SK-N-SH treated with all-trans-retinoic acid at 6 μM for 48 hours (cell line): ENCODE measurements around the gene VWA5A.

ENCODE experiments used
- ATAC-seq: fragments of 200-7000 bp; cut with Tn5 transposase; 3 replicates; pipeline ENCODE4 v1.9.1; 2020; ENCODE audit warnings: mild to moderate bottlenecking, moderate library complexity
- ARNTL ChIP-seq: fragments of 450-650 bp; formaldehyde crosslinking; IDR thresholded peaks from 2 replicates; pipeline ENCODE4 v1.5.0; 2020; ENCODE audit warnings: low read depth, mild to moderate bottlenecking, moderate library complexity, borderline replicate concordance
- BACH2 ChIP-seq: fragments of 250-450 bp; sonication (Bioruptor Pico); IDR thresholded peaks from 2 replicates; pipeline ENCODE4 v1.9.0; 2021; ENCODE audit warnings: mild to moderate bottlenecking, borderline replicate concordance
- CSDC2 ChIP-seq: fragments of 250-450 bp; sonication (Bioruptor Pico); IDR thresholded peaks from 2 replicates; pipeline ENCODE4 v1.5.0; 2020; ENCODE audit warnings: mild to moderate bottlenecking, moderate library complexity
- CSRNP3 ChIP-seq: fragments of 250-450 bp; sonication (Bioruptor Pico); IDR thresholded peaks from 2 replicates; pipeline ENCODE4 v1.5.1; 2021; ENCODE audit warnings: mild to moderate bottlenecking, moderate library complexity
- ESRRG ChIP-seq: fragments of 250-450 bp; sonication (Bioruptor Pico); IDR thresholded peaks from 2 replicates; pipeline ENCODE4 v1.6.1; 2021; ENCODE audit warnings: mild to moderate bottlenecking
- GLIS3 ChIP-seq: fragments of 250-450 bp; sonication (Bioruptor Pico); IDR thresholded peaks from 2 replicates; pipeline ENCODE4 v1.5.0; 2020; ENCODE audit warnings: mild to moderate bottlenecking, moderate library complexity
- ISL1 ChIP-seq: fragments of 250-450 bp; sonication (Bioruptor Pico); IDR thresholded peaks from 2 replicates; pipeline ENCODE4 v2.1.2; 2022; ENCODE audit warnings: mild to moderate bottlenecking, moderate library complexity
- OSR1 ChIP-seq: fragments of 250-450 bp; sonication (Bioruptor Pico); IDR thresholded peaks from 2 replicates; pipeline ENCODE4 v1.8.0; 2022; ENCODE audit warnings: moderate library complexity, mild to moderate bottlenecking, inconsistent platforms
- POU6F1 ChIP-seq: fragments of 250-450 bp; sonication (Bioruptor Pico); IDR thresholded peaks from 2 replicates; pipeline ENCODE4 v1.8.0; 2021; ENCODE audit warnings: low read depth, mild to moderate bottlenecking, moderate library complexity, borderline replicate concordance
- PPARA ChIP-seq: fragments of 250-450 bp; sonication (Bioruptor Pico); IDR thresholded peaks from 2 replicates; pipeline ENCODE4 v1.5.0; 2020; ENCODE audit warnings: mild to moderate bottlenecking, borderline replicate concordance
- RARB ChIP-seq: fragments of 250-450 bp; sonication (Bioruptor Pico); IDR thresholded peaks from 2 replicates; pipeline ENCODE4 v1.8.0; 2021; ENCODE audit warnings: mild to moderate bottlenecking, moderate library complexity
- SNAI2 ChIP-seq: fragments of 250-450 bp; sonication (Bioruptor Pico); IDR thresholded peaks from 2 replicates; pipeline ENCODE4 v1.5.0; 2020; ENCODE audit warnings: mild to moderate bottlenecking, moderate library complexity
- TOX ChIP-seq: fragments of 250-450 bp; sonication (Bioruptor Pico); IDR thresholded peaks from 2 replicates; pipeline ENCODE4 v1.8.0; 2021; ENCODE audit warnings: mild to moderate bottlenecking, moderate library complexity, borderline replicate concordance
- ZC3H10 ChIP-seq: fragments of 250-450 bp; sonication (Bioruptor Pico); IDR thresholded peaks from 2 replicates; pipeline ENCODE4 v1.5.1; 2021; ENCODE audit warnings: mild to moderate bottlenecking, moderate library complexity
- ZFP30 ChIP-seq: fragments of 450-650 bp; formaldehyde crosslinking; IDR thresholded peaks from 2 replicates; pipeline ENCODE4 v1.5.0; 2022; ENCODE audit warnings: mild to moderate bottlenecking, moderate library complexity
- ZNF565 ChIP-seq: fragments of 450-650 bp; formaldehyde crosslinking; conservative IDR thresholded peaks from 2 replicates; pipeline ENCODE4 v1.5.0; 2020; ENCODE audit warnings: low read depth, mild to moderate bottlenecking, moderate library complexity
- ZNF70 ChIP-seq: fragments of 450-650 bp; formaldehyde crosslinking; IDR thresholded peaks from 2 replicates; pipeline ENCODE4 v1.5.0; 2020; ENCODE audit warnings: mild to moderate bottlenecking, moderate library complexity
- ZNF8 ChIP-seq: fragments of 450-650 bp; formaldehyde crosslinking; IDR thresholded peaks from 2 replicates; pipeline ENCODE4 v1.5.0; 2020; ENCODE audit warnings: mild to moderate bottlenecking, moderate library complexity
- TF ChIP-seq, protein P1 (sequence below): fragments of 250-450 bp; sonication (Bioruptor Pico); IDR thresholded peaks from 2 replicates; pipeline ENCODE4 v1.8.0; 2020; ENCODE audit warnings: mild to moderate bottlenecking, moderate library complexity, borderline replicate concordance
- TF ChIP-seq, protein P2 (sequence below): fragments of 250-450 bp; sonication (Bioruptor Pico); IDR thresholded peaks from 2 replicates; pipeline ENCODE4 v1.5.0; 2020; ENCODE audit warnings: mild to moderate bottlenecking, moderate library complexity

Gene VWA5A

DNA sequence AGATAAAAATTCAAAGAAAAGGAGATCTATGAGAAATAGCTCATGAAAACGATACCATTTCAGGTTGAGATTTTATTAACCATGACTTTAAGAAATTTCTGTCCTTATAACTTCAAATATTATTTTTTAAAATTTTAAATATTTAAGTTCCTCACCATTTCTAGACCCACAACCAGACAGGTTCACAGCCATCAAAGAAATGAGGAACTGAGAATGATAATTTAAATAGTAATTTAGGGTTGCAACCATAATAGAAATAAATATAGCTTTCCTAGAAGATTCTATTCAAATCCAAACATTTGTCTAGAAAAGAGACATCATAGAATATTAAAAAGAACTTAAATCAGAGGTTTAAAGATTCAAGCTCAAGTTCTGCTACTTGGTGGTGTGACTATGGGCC lies 5.9 kb upstream of the VWA5A start:
- TF ChIP-seq CSDC2 (no peak), ZNF70 (CRISPR knock-in tag) (no peak), BACH2 (CRISPR knock-in tag) (no peak), OSR1 (no peak), RARB (CRISPR knock-in tag) (no peak), ZNF8 (CRISPR knock-in tag) (no peak), POU6F1 (no peak), TOX (CRISPR knock-in tag) (no peak), ZNF565 (no peak), ARNTL (no peak), ZC3H10 (CRISPR knock-in tag) (no peak), GLIS3 (CRISPR knock-in tag) (no peak), ZFP30 (CRISPR knock-in tag) (no peak), ESRRG (CRISPR knock-in tag) (no peak)
- TF ChIP-seq, protein P1, sequence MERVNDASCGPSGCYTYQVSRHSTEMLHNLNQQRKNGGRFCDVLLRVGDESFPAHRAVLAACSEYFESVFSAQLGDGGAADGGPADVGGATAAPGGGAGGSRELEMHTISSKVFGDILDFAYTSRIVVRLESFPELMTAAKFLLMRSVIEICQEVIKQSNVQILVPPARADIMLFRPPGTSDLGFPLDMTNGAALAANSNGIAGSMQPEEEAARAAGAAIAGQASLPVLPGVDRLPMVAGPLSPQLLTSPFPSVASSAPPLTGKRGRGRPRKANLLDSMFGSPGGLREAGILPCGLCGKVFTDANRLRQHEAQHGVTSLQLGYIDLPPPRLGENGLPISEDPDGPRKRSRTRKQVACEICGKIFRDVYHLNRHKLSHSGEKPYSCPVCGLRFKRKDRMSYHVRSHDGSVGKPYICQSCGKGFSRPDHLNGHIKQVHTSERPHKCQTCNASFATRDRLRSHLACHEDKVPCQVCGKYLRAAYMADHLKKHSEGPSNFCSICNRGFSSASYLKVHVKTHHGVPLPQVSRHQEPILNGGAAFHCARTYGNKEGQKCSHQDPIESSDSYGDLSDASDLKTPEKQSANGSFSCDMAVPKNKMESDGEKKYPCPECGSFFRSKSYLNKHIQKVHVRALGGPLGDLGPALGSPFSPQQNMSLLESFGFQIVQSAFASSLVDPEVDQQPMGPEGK (CRISPR knock-in tag): no peak
- TF ChIP-seq, protein P2, sequence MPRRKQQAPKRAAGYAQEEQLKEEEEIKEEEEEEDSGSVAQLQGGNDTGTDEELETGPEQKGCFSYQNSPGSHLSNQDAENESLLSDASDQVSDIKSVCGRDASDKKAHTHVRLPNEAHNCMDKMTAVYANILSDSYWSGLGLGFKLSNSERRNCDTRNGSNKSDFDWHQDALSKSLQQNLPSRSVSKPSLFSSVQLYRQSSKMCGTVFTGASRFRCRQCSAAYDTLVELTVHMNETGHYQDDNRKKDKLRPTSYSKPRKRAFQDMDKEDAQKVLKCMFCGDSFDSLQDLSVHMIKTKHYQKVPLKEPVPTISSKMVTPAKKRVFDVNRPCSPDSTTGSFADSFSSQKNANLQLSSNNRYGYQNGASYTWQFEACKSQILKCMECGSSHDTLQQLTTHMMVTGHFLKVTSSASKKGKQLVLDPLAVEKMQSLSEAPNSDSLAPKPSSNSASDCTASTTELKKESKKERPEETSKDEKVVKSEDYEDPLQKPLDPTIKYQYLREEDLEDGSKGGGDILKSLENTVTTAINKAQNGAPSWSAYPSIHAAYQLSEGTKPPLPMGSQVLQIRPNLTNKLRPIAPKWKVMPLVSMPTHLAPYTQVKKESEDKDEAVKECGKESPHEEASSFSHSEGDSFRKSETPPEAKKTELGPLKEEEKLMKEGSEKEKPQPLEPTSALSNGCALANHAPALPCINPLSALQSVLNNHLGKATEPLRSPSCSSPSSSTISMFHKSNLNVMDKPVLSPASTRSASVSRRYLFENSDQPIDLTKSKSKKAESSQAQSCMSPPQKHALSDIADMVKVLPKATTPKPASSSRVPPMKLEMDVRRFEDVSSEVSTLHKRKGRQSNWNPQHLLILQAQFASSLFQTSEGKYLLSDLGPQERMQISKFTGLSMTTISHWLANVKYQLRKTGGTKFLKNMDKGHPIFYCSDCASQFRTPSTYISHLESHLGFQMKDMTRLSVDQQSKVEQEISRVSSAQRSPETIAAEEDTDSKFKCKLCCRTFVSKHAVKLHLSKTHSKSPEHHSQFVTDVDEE (CRISPR knock-in tag): no peak
- ATAC-seq: no peak

- TF ChIP-seq ISL1 (CRISPR knock-in tag): no peak
- TF ChIP-seq ZNF8 (CRISPR knock-in tag): no peak
- no peak for TF ChIP-seq ZNF565
- TF ChIP-seq POU6F1: no peak
- no peak for TF ChIP-seq GLIS3 (CRISPR knock-in tag)
- no peak for ATAC-seq
These were observed 5.0 kb upstream of the VWA5A start for GRCh38 chr11:124110201-124110600.

DNA sequence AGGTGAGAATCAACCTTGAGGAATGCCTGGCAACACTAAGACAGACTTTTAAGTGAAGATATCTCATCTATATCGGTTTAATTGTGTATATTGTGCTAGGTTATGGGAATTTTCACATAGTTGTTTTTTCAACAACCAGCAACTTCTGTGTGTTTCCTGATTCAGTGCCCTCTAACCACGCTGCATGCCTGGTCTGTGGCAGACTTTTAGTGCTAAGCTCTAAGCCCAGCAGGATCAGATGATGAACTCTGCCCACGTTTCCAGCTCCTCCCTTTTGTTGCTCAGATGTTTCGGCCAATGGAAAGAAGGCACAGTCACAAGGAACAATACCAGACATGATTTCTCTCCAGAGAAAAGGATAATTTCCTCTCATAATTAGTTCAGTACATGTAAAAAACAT lies 1.4 kb upstream of the VWA5A start:
- ATAC-seq: no peak

More for the DNA sequence above, 1.4 kb upstream of the VWA5A start:
- TF ChIP-seq ZC3H10 (CRISPR knock-in tag): no peak
- TF ChIP-seq, protein P1 (CRISPR knock-in tag): no peak
- TF ChIP-seq TOX (CRISPR knock-in tag): no peak
- no peak for TF ChIP-seq ZNF8 (CRISPR knock-in tag)
- no peak for TF ChIP-seq ZNF70 (CRISPR knock-in tag)
- TF ChIP-seq SNAI2 (CRISPR knock-in tag): no peak
- no peak for TF ChIP-seq POU6F1
- TF ChIP-seq GLIS3 (CRISPR knock-in tag): no peak
- TF ChIP-seq BACH2 (CRISPR knock-in tag): no peak
- no peak for TF ChIP-seq ZFP30 (CRISPR knock-in tag)
- no peak for TF ChIP-seq ARNTL
- TF ChIP-seq RARB (CRISPR knock-in tag): no peak
- no peak for TF ChIP-seq OSR1
- TF ChIP-seq, protein P2 (CRISPR knock-in tag): no peak
- TF ChIP-seq PPARA (CRISPR knock-in tag): no peak
- no peak for TF ChIP-seq ISL1 (CRISPR knock-in tag)
- no peak for TF ChIP-seq CSRNP3 (CRISPR knock-in tag)
- no peak for TF ChIP-seq ZNF565
